ENCODE measurements around the gene RGS3. TPM values are rescaled to one million over a fixed set of nuclear protein-coding genes. Genes with fewer than 3 reads are reported as not detected.

The RGS3 gene
- polyA plus RNA-seq, 1 of the 3 experiments (the other 2 are of a cell fraction), result 50.6 TPM

GRCh38 chr9:113525831-113526230 lies 62.3 kb downstream of the RGS3 start:
- Histone ChIP-seq H3K9me3 (no peaks in the 10 kb centered on the region), H3K36me3 (replicated peaks in 1 of 2; ENCODE audit: control insufficient read depth in 1 of 2, insufficient read depth in 2 of 2, low read length in 1 of 2) (no peaks in the 10 kb centered on the region), H3K4me2 (no peak overlapping the region), H3K4me1 (ENCODE audit: control insufficient read depth in 1 of 2, insufficient read depth in 2 of 2, low read depth in 1 of 2, low read length in 1 of 2) (peaks cover 0 to 17% of the 10 kb centered on the region in 2 experiments; a peak in 1 of 4 replicates), H3K27me3 (ENCODE audit: insufficient read depth) (no peaks in the 10 kb centered on the region), H2AFZ (ENCODE audit: low read depth) (no peak overlapping the region), H3F3A (replicated peaks; ENCODE audit: insufficient read depth) (no peaks in the 10 kb centered on the region), H3K79me2 (ENCODE audit: insufficient read depth) (no peaks in the 10 kb centered on the region), H3K4me3 (ENCODE audit: low read depth in 2 of 2, low read length in 1 of 2) (no peak overlapping the region), H3K9ac (no peak overlapping the region), H4K20me1 (ENCODE audit: insufficient read depth) (no peaks in the 10 kb centered on the region), H3K27ac (ENCODE audit: low read depth in 2 of 2, low read length in 1 of 2) (no peak overlapping the region), H3K9me2 (no peaks in the 10 kb centered on the region)
- WGBS (ENCODE audit: low lambda C conversion rate), result 84% methylated on average over 4 of the region's 8 CpGs
- ChIA-PET POLR2A (interaction anchor here (1.2 kb wide), 1 partner anchor 42 kb away, joined by 4 read pairs; no protein-coding TSS in a partner anchor), CTCF (no interaction called here)
- TF ChIP-seq RCOR1 (IDR thresholded peaks at IDR 0.05; ENCODE audit: low read length) (no peak), MAX (IDR thresholded peaks at IDR 0.05; ENCODE audit: low read depth) (no peak), JUND (IDR thresholded peaks at IDR 0.05) (no peak), POLR2AphosphoS5 (IDR thresholded peaks at IDR 0.05; ENCODE audit: low read depth, low read length) (no peak), SIN3A (IDR thresholded peaks at IDR 0.05; ENCODE audit: borderline replicate concordance, low read depth, low read length) (no peak), CHD2 (IDR thresholded peaks at IDR 0.05; ENCODE audit: low read length, partially characterized antibody) (no peak), NFIC (IDR thresholded peaks at IDR 0.05; ENCODE audit: borderline replicate concordance) (no peak), USF2 (IDR thresholded peaks at IDR 0.05; ENCODE audit: borderline replicate concordance, low read depth, low read length) (no peak), MEF2A (IDR thresholded peaks at IDR 0.05; ENCODE audit: borderline replicate concordance, low read depth) (no peak), CTCF (IDR thresholded peaks at IDR 0.05) (no peak), EP300 (IDR thresholded peaks at IDR 0.05; ENCODE audit: borderline replicate concordance in 1 of 2, low read depth in 1 of 2, low read length in 1 of 2) (no peak), RAD21 (IDR thresholded peaks at IDR 0.05; ENCODE audit: low read length) (no peak), SMC3 (IDR thresholded peaks at IDR 0.05; ENCODE audit: low read depth, low read length) (no peak), TEAD4 (IDR thresholded peaks at IDR 0.05; ENCODE audit: borderline replicate concordance, insufficient read depth) (no peak), ELF1 (IDR thresholded peaks at IDR 0.05) (no peak), GABPA (IDR thresholded peaks at IDR 0.05; ENCODE audit: low read depth) (no peak), NRF1 (IDR thresholded peaks at IDR 0.05; ENCODE audit: low read depth, low read length) (no peak), FOXJ3 (CRISPR knock-in tag; IDR thresholded peaks at IDR 0.05) (no peak)
- DNase-seq, result no peak
